Activated T-cell treated with anti-CD3 and anti-CD28 coated beads, Interleukin-2, amount 50 U/mL, for 72 hours (primary cell): Measurements from ENCODE around the gene RAB8B. TPM values are rescaled to one million over a fixed set of nuclear protein-coding genes. Genes with fewer than 3 reads are reported as not detected.

Experiments
- ATAC-seq, 2 donors: fragments of 150-1000 bp; cut with Tn5 transposase; replicated peaks in 1 of 2; 2 replicates each; pipeline ENCODE4 v1.10.0; 2021; ENCODE audit warnings: moderate library complexity in 2 of 2, mild to moderate bottlenecking in 1 of 2
- DNase-seq, 2 donors: peaks; one replicate each; pipeline ENCODE4 v3.0.0; 2021 to 2022; ENCODE audit warnings: mixed read lengths in 1 of 2
- H3K27ac Mint-ChIP-seq: one replicate; pipeline ENCODE4 v1.8.0; 2022; ENCODE audit warnings: mild to moderate bottlenecking, moderate library complexity, mixed read lengths
- H3K27me3 Mint-ChIP-seq: one replicate; pipeline ENCODE4 v1.8.0; 2022; ENCODE audit warnings: low read depth, mixed read lengths
- H3K36me3 Mint-ChIP-seq, 2 donors: one replicate each; pipeline ENCODE4 v1.8.0; 2022; ENCODE audit warnings: mixed read lengths in 2 of 2, mild to moderate bottlenecking in 1 of 2; ENCODE audit not compliant: insufficient read depth in 2 of 2
- H3K4me1 Mint-ChIP-seq: one replicate; pipeline ENCODE4 v1.8.0; 2022; ENCODE audit warnings: low read depth, mixed read lengths
- H3K4me3 Mint-ChIP-seq, 2 donors: one replicate each; pipeline ENCODE4 v1.8.0; 2022; ENCODE audit warnings: mild to moderate bottlenecking in 2 of 2, mixed read lengths in 2 of 2, moderate library complexity in 2 of 2
- H3K9me3 Mint-ChIP-seq, 2 donors: one replicate each; pipeline ENCODE4 v1.8.0; 2022; ENCODE audit warnings: mixed read lengths in 2 of 2
- total RNA-seq, 2 donors: library from RNA; stranded (reverse); gene quantifications; one replicate each; pipeline ENCODE4 v1.2.3, GENCODE V29; 2022

The RAB8B gene
- total RNA-seq, 2 donors from 2014 or later = 122 to 157 TPM

DNA sequence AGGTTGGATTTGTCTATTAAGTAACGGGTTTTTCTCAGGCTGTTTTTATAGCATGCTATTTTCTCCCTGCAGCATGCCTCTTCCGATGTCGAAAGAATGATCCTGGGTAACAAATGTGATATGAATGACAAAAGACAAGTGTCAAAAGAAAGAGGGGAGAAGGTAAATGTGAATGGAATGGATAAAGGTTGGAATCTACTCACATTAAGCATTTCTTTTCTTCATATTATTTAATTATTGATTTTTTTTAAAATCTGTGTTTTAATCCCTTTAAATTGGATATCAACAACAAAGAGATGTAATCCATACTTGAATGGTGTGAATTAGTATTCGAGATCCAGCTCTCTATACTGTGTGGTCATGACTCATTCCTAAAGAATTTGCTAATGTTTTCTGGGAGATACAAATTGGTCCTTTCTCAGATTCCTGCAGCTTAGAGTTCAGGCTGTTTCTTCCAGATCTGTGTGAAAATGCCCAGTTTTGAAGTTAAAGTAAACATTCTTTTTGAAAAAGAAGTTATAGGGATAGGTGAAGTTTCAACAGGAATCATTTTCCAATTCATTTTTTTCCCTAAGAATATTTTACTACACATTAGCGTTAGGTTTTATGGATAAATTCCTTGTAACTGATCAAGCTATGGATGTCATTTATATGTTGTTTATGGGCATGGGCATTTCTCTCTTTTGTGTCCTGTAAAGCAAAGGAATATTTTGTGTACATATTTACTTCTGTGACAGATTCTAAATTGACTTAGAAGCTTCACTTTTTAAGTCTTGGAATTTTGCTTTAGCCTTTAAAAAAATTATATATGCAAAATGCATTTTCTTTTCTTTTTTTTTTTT lies 67.2 kb downstream of the RAB8B start:
- no peaks in the 10 kb centered on the region for H3K27me3 Mint-ChIP-seq
- no peak overlapping the region for H3K4me3 Mint-ChIP-seq
- peak overlapping the region; percentile 55 for H3K27ac Mint-ChIP-seq
- H3K4me1 Mint-ChIP-seq = peaks cover 24% of the 10 kb centered on the region
- ATAC-seq (no peak), DNase-seq (no peak)
- H3K36me3 Mint-ChIP-seq = peaks cover 11 to 35% of the 10 kb centered on the region in 2 donors
- no peaks in the 10 kb centered on the region for H3K9me3 Mint-ChIP-seq

DNA sequence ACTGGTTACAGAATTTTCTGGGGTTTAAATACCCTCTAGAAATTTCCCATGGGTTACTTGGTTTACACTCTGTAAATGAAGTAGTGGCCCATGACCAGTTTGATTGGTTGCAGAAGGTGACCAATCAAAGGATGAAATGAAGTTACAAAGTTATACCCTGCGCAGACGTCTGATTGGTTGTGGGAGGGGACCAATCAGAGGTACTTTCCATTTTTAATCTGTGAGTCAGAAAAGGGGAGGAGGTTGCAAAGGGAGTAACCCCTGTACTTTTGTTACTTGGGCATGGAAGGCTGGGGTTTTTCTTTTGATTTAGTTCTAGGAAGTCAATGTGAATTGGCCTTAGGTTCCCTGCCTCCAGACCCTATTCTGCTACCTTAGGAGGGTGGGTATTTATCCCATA lies 69.3 kb downstream of the RAB8B start:
- ATAC-seq (peak; percentile 41 to 66), DNase-seq (no peak)
- Mint-ChIP-seq H3K4me3 (no peak overlapping the region), H3K9me3 (no peaks in the 10 kb centered on the region), H3K4me1 (peaks cover 19% of the 10 kb centered on the region), H3K36me3 (peaks cover 11 to 40% of the 10 kb centered on the region in 2 donors), H3K27me3 (no peaks in the 10 kb centered on the region), H3K27ac (no peak overlapping the region)

DNA sequence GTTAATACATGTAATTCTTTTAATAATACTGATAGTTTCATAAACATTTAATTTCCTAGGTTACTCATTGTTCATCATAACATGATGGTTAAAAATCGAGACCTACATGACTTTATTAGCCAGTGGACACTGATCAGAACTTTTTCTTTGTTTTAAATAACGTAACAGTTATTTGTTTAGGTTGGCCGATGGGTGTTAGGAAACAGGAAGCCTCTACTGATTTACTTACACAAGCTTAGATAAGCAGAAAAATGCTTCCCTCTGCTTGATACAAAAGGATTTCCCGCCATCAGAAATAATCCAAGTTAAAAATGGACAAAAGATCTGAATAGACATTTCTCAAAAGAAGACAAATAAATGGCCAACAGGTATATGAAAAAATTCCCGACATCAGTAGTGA lies 71.4 kb downstream of the RAB8B start:
- no peak overlapping the region for H3K4me3 Mint-ChIP-seq
- ATAC-seq (no peak), DNase-seq (no peak)
- H3K36me3 Mint-ChIP-seq = peaks cover 9 to 47% of the 10 kb centered on the region in 2 donors
- peaks cover 6% of the 10 kb centered on the region for H3K4me1 Mint-ChIP-seq
- no peaks in the 10 kb centered on the region for H3K9me3 Mint-ChIP-seq
- H3K27me3 Mint-ChIP-seq = no peaks in the 10 kb centered on the region
- H3K27ac Mint-ChIP-seq = no peak overlapping the region

DNA sequence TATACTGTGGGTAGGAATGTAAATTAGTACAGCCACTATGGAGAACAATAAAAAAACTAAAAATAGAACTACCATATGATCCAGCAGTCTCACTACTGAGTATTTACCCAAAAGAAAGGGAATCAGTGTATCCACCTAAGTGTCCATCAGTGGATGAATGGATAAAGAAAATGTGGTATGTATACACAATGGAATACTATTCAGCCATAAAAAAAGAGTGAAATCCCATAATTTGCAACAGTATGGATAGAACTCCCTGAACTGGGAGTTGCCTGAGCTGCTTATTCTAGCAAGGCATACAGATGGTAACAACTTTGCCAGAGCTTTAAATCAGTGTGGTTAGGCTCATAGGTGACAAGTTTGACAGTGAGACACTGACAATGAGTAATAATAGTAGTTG lies 71.9 kb downstream of the RAB8B start:
- peak overlapping the region; percentile 2 for H3K27ac Mint-ChIP-seq
- no peak for ATAC-seq
- H3K4me1 Mint-ChIP-seq = peaks cover 6% of the 10 kb centered on the region
- H3K9me3 Mint-ChIP-seq = no peaks in the 10 kb centered on the region
- H3K4me3 Mint-ChIP-seq = no peak overlapping the region
- H3K27me3 Mint-ChIP-seq = no peaks in the 10 kb centered on the region
- no peak for DNase-seq
- H3K36me3 Mint-ChIP-seq = peaks cover 9 to 46% of the 10 kb centered on the region in 2 donors

DNA sequence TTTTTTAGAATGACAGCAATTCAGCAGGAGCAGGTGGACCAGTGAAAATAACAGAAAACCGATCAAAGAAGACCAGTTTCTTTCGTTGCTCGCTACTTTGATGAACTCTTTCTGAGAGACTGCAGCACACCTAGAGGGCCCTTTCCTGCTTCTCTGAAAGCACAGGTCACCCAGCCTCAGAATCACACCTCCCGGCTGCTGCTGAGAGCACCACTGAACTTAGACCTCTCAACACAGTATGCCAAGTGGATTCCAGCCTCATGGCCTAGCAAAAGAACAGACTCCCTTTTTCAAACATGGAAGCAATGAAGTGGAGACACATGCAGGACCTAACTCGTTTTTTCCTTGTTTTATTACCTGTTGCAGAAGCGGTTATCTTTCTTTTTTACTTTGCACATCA lies 74.1 kb downstream of the RAB8B start:
- Mint-ChIP-seq H3K4me1 (peaks cover 1% of the 10 kb centered on the region), H3K9me3 (no peaks in the 10 kb centered on the region), H3K4me3 (no peak overlapping the region), H3K36me3 (peaks cover 8 to 43% of the 10 kb centered on the region in 2 donors), H3K27me3 (no peaks in the 10 kb centered on the region), H3K27ac (no peak overlapping the region)
- DNase-seq (no peak), ATAC-seq (no peak)

DNA sequence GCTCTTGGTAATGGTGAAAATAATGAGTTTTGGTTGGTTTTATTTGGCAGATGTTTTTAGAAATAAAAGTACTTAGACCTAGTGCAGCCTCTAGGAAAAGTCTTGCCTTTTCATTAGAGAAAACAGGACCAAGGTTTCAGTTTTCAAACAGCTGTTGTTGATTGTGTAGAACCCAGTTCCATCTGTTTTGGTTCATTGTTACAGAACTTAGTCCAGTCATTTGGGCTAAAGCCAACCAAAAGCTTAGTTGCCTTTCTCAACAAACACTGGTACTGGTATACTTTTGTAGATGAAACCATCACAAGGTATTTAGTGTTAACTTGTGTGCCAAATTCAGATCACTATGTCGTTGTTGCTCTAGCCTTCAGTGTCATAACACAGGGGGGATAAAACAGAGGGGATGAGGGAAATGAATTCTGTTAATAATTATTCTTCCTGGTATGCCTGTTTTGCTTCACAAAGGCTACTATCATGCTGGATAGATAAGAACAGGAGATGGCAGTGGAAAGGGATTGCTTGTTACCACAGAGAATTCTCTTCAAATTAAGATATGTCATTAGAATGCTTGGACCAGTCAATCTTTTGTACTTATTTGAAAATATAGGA lies 75.4 kb downstream of the RAB8B start:
- peak overlapping the region; percentile 56 for H3K27ac Mint-ChIP-seq
- H3K36me3 Mint-ChIP-seq = peaks cover 8 to 47% of the 10 kb centered on the region in 2 donors
- no peaks in the 10 kb centered on the region for H3K4me1 Mint-ChIP-seq
- H3K4me3 Mint-ChIP-seq = no peak overlapping the region
- no peaks in the 10 kb centered on the region for H3K27me3 Mint-ChIP-seq
- ATAC-seq (no peak), DNase-seq (no peak)
- H3K9me3 Mint-ChIP-seq = no peaks in the 10 kb centered on the region

DNA sequence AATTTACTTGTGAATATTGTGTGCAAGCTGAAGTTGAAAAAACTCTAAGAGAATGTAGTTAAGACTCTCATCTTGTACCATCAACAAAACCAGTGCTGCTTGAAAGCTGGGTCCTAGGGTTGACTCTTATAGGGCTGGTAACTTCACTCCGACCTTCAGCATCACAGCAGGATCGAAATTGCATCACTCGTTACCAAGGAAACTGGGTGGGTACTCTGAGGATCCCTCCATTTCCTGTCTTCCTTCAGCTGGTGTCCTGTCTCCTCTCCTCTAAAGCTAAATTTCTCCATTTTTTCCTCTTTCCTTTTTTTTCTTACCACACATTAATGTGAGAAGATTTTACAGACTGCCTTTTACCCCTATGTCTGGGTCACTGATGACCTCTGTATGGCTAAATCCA lies 85.0 kb downstream of the RAB8B start:
- DNase-seq (no peak), ATAC-seq (no peak)
- Mint-ChIP-seq H3K27ac (peak overlapping the region; percentile 5), H3K9me3 (no peaks in the 10 kb centered on the region), H3K36me3 (peaks cover 2 to 10% of the 10 kb centered on the region in 2 donors), H3K27me3 (no peaks in the 10 kb centered on the region), H3K4me1 (peaks cover 48% of the 10 kb centered on the region), H3K4me3 (peak overlapping the region; percentile 5 to 35)

DNA sequence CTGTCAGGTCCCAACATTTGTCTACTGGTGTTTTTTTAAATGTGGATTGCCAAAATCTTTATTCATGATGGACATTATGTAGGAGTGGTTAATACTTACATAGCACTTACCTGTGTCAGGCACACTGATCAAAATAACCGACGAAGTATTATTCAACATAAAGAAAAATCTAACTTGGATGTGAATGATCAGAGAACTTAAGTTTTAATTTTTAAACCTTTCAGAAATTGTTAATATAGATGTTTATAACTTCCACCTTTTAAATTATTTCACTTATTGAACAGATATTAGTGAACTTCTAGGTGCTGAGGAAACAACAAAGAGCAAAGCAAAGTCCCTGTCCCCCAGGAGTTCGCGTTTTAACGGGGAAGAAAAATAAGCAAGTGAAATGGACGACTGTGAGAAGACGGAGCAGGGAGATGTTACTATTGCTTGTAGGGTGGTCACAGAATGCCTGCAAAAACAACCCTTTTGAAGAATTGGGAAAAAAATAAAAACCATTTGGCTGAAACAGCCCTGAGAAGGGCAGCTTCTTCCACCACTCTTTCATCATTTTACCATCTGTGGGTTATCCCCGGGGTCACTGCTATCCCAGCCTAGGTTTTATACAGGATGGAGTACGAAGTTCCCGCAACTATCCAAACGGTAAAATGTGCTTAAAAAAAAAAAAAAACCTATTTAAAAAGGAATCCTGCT lies 87.1 kb downstream of the RAB8B start:
- H3K27ac Mint-ChIP-seq = peak overlapping the region; percentile 97
- H3K9me3 Mint-ChIP-seq = no peaks in the 10 kb centered on the region
- peaks cover 54% of the 10 kb centered on the region for H3K4me1 Mint-ChIP-seq

DNA sequence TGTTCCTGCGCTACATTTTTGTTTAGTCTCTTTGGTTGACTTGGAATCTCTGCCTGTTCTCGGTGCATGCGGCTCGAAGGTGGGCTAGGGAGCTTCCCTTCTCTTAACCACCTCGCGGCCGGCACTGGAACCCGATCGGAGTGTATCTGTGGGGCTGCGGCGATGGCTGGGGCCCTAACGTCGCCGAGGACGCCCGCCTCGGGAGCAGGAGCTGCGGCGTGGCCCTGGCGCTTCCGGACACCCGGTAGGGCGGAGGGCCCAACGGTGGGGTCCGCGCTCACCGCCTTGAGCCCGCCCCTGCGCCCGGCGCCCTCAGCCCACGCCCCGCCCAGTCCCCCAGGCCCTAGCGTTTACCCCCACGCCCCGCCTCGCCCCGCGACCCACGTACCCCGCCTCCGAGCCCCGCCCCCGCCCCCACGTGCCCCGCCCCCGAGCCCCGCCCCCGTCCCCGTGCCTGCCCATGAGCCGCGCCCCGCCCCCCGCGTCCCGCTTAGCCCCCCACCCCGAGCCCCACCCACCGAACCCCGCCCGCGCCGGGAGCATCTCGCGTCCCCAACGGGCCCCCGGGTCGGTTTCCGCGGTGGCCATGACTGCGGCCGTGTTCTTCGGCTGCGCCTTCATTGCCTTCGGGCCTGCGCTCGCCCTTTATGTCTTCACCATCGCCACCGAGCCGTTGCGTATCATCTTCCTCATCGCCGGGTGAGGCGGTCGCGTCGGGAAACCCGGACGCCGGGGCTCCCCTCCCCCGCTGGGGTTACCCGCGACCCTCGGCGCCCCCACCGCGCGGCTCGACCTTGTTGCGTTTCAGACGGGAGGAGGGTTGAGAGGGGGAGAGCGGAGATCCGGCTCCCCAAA lies 87.9 kb downstream of the RAB8B start, which contains the start of gene APH1B:
TSS of gene APH1B (plus strand) at position 568 of the 855 bp plus-strand sequence. CDS start at position 587, 19 bp downstream.
- DNase-seq (peak; percentile 84 to 87), ATAC-seq (peak; percentile 92 to 93)
- Mint-ChIP-seq H3K27me3 (no peaks in the 10 kb centered on the region), H3K27ac (peak within 1 kb of the TSS; percentile 97), H3K9me3 (no peaks in the 10 kb centered on the region), H3K4me1 (peaks cover 54% of the 10 kb centered on the region), H3K4me3 (peak within 1 kb of the TSS; percentile 88 to 93), H3K36me3 (peaks cover 3 to 13% of the 10 kb centered on the region in 2 donors)

More for the DNA sequence above, 87.1 kb downstream of the RAB8B start:
- DNase-seq = no peak
- Mint-ChIP-seq H3K4me3 (peak overlapping the region; percentile 88 to 93), H3K36me3 (peaks cover 3 to 13% of the 10 kb centered on the region in 2 donors), H3K27me3 (no peaks in the 10 kb centered on the region)
- ATAC-seq = no peak

DNA sequence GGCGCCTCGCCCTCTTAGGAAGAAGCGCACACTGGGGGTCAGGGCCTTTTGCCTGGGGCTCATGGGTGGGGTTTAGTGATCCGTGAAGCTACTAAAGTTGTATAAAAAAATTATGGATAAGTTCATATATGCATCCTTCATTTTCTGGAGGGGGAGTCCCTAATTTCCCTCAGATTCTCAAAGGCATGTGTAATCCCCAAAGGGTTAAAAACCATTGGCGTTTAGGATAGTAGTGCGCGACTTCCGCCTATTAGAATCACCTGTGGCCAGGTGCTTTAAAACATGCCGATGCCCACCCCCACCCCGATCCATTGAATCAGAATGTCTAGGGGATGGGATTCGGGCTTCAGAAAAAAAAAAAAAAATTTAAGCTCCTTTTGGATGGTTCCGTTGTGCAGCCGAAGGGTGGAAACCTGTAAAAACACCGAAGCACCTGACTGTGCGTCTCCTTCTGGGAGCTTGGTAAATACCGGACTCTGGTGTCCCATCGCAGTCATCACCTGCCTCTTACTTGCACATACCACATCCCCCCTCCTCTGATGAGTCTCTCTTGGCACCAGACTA lies 88.6 kb downstream of the RAB8B start:
- ATAC-seq (no peak), DNase-seq (no peak)
- peaks cover 50% of the 10 kb centered on the region for H3K4me1 Mint-ChIP-seq
- H3K27me3 Mint-ChIP-seq = no peaks in the 10 kb centered on the region
- H3K4me3 Mint-ChIP-seq = peak overlapping the region; percentile 84 to 87
- H3K36me3 Mint-ChIP-seq = peaks cover 3 to 11% of the 10 kb centered on the region in 2 donors
- peak overlapping the region; percentile 62 for H3K27ac Mint-ChIP-seq
- no peaks in the 10 kb centered on the region for H3K9me3 Mint-ChIP-seq

DNA sequence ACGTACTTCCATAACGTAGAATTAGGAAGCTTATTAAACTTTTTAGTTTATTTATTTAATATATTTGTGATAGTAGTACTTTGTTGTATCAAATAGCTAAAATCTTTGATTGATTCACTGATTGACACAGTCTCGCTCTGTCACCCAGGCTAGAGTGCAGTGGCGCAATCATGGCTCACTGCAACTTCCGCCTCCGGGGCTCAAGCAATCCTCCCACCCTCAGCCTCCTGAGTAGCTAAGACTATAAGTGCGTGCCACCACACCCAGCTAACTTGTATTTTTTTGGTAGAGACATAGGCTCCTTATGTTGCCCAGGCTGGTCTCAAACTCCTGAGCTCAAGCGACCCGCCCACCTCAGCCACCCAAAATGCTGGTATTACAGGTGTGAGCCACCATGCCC lies 93.7 kb downstream of the RAB8B start:
- peaks cover 18% of the 10 kb centered on the region for H3K4me1 Mint-ChIP-seq

DNA sequence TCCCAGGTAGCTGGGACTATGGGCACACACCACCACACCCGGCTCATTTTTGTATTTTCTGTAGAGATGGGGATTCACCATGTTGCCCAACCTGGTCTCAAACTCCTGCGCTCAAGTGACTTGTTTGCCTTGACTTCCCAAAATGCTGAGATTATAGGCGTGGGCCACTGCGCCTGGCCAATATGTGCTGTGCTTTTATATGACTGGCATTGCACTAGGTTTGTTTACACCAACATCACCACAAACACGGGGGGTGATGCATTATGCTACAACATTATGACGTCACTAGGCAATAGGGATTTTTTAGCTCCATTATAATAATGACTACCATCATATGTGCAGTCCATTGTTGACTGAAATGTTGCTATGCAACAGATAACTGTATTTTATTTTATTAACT lies 94.9 kb downstream of the RAB8B start:
- Mint-ChIP-seq H3K27ac (no peak overlapping the region), H3K4me1 (peaks cover 14% of the 10 kb centered on the region), H3K36me3 (peaks cover 1 to 6% of the 10 kb centered on the region in 2 donors), H3K4me3 (no peak overlapping the region), H3K27me3 (no peaks in the 10 kb centered on the region), H3K9me3 (no peaks in the 10 kb centered on the region)
- peak; percentile 32 to 67 for ATAC-seq
- DNase-seq = no peak

More for the DNA sequence above, 93.7 kb downstream of the RAB8B start:
- H3K4me3 Mint-ChIP-seq = no peak overlapping the region
- no peak overlapping the region for H3K27ac Mint-ChIP-seq
- ATAC-seq (no peak), DNase-seq (no peak)
- peaks cover 1 to 10% of the 10 kb centered on the region in 2 donors for H3K36me3 Mint-ChIP-seq
- H3K9me3 Mint-ChIP-seq = no peaks in the 10 kb centered on the region
- no peaks in the 10 kb centered on the region for H3K27me3 Mint-ChIP-seq
